ENCODE data around the gene EHF.

EHF gene

GRCh38 chr11:34638897-34639296, 18.0 kb downstream of the EHF start:
- no peak overlapping the region for H3K4me3 ChIP-seq (ENCODE audit: low read depth, low read length)
- TF ChIP-seq CTCF (IDR thresholded peaks at IDR 0.05; ENCODE audit: borderline replicate concordance, insufficient read depth, low read depth, low read length) = no peak

- TF ChIP-seq CTCF (IDR thresholded peaks at IDR 0.05; ENCODE audit: borderline replicate concordance, insufficient read depth, low read depth, low read length) = no peak
- H3K4me3 ChIP-seq (ENCODE audit: low read depth, low read length) = no peak overlapping the region
These were observed 18.7 kb downstream of the EHF start for GRCh38 chr11:34639545-34639944.

- H3K4me3 ChIP-seq (ENCODE audit: low read depth, low read length) = no peak overlapping the region
- no peak for TF ChIP-seq CTCF (IDR thresholded peaks at IDR 0.05; ENCODE audit: borderline replicate concordance, insufficient read depth, low read depth, low read length)
These were observed 19.4 kb downstream of the EHF start for GRCh38 chr11:34640050-34640923.

- no peak overlapping the region for H3K4me3 ChIP-seq (ENCODE audit: low read depth, low read length)
- TF ChIP-seq CTCF (IDR thresholded peaks at IDR 0.05; ENCODE audit: borderline replicate concordance, insufficient read depth, low read depth, low read length) = no peak
These were observed 20.0 kb downstream of the EHF start for GRCh38 chr11:34640924-34641275.

GRCh38 chr11:34641456-34641855, 20.6 kb downstream of the EHF start:
- TF ChIP-seq CTCF (IDR thresholded peaks at IDR 0.05; ENCODE audit: borderline replicate concordance, insufficient read depth, low read depth, low read length) = no peak
- H3K4me3 ChIP-seq (ENCODE audit: low read depth, low read length) = no peak overlapping the region

GRCh38 chr11:34642001-34642554, 21.2 kb downstream of the EHF start:
- H3K4me3 ChIP-seq (ENCODE audit: low read depth, low read length) = no peak overlapping the region
- no peak for TF ChIP-seq CTCF (IDR thresholded peaks at IDR 0.05; ENCODE audit: borderline replicate concordance, insufficient read depth, low read depth, low read length)

- TF ChIP-seq CTCF (IDR thresholded peaks at IDR 0.05; ENCODE audit: borderline replicate concordance, insufficient read depth, low read depth, low read length) = no peak
- no peak overlapping the region for H3K4me3 ChIP-seq (ENCODE audit: low read depth, low read length)
These were observed 22.0 kb downstream of the EHF start for GRCh38 chr11:34642873-34643272.

Measured in GM12875 (cell line).